ENCODE results near the gene DPYD.

DPYD gene

DNA sequence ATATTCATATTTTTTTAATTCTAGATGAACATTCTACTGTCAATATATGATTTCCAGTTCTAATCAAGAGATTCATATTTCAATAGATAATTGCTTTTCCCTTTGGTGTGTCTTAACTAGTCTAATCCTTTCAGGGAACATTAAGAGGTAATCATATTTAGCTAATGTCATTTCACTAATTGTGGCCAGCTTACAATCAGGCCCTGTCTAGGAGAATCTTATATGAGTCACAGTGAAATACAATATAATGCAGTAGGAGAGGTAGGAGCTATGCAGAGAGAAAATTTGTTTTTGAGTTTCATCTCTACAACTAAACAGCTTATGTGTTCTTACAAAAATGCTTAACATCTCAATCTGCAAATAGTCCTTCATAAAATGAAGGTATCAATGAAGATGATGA lies 85.9 kb downstream of the DPYD start:
- no peak overlapping the region for H3K4me2 ChIP-seq (ENCODE audit: low read depth, low read length, poor library complexity, severe bottlenecking)
- no peaks in the 10 kb centered on the region for H3F3A ChIP-seq (ENCODE audit: low read depth)
- no peak overlapping the region for H2AFZ ChIP-seq (ENCODE audit: low read length)
- H4K20me1 ChIP-seq (ENCODE audit: insufficient read depth, low read length, poor library complexity, severe bottlenecking), result no peaks in the 10 kb centered on the region
- H3K9me2 ChIP-seq (replicated peaks; ENCODE audit: low read depth, low read length), result no peaks in the 10 kb centered on the region
- no peak overlapping the region for H3K4me3 ChIP-seq (ENCODE audit: low read length, poor library complexity, severe bottlenecking)
- H3K79me2 ChIP-seq (ENCODE audit: insufficient read depth, low read length), result peaks cover 3% of the 10 kb centered on the region; the same call in 1 of the 2 replicates
- TF ChIP-seq EZH2phosphoT487 (IDR thresholded peaks at IDR 0.05; ENCODE audit: borderline replicate concordance), result no peak
- TF ChIP-seq, protein P1, sequence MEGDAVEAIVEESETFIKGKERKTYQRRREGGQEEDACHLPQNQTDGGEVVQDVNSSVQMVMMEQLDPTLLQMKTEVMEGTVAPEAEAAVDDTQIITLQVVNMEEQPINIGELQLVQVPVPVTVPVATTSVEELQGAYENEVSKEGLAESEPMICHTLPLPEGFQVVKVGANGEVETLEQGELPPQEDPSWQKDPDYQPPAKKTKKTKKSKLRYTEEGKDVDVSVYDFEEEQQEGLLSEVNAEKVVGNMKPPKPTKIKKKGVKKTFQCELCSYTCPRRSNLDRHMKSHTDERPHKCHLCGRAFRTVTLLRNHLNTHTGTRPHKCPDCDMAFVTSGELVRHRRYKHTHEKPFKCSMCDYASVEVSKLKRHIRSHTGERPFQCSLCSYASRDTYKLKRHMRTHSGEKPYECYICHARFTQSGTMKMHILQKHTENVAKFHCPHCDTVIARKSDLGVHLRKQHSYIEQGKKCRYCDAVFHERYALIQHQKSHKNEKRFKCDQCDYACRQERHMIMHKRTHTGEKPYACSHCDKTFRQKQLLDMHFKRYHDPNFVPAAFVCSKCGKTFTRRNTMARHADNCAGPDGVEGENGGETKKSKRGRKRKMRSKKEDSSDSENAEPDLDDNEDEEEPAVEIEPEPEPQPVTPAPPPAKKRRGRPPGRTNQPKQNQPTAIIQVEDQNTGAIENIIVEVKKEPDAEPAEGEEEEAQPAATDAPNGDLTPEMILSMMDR (conservative IDR thresholded peaks at IDR 0.05; ENCODE audit: low read length), result no peak
- H3K27me3 ChIP-seq (ENCODE audit: insufficient read depth, low read length, poor library complexity, severe bottlenecking), result no peaks in the 10 kb centered on the region
- H3K4me1 ChIP-seq (ENCODE audit: insufficient read depth, low read length, poor library complexity, severe bottlenecking), result peaks cover 31% of the 10 kb centered on the region
- no peaks in the 10 kb centered on the region for H3K36me3 ChIP-seq (ENCODE audit: insufficient read depth, low read length)
- H3K9me3 ChIP-seq (ENCODE audit: insufficient read depth, low read depth, low read length), result no peaks in the 10 kb centered on the region
- H3K9ac ChIP-seq (ENCODE audit: low read depth, low read length, poor library complexity, severe bottlenecking), result no peak overlapping the region

DNA sequence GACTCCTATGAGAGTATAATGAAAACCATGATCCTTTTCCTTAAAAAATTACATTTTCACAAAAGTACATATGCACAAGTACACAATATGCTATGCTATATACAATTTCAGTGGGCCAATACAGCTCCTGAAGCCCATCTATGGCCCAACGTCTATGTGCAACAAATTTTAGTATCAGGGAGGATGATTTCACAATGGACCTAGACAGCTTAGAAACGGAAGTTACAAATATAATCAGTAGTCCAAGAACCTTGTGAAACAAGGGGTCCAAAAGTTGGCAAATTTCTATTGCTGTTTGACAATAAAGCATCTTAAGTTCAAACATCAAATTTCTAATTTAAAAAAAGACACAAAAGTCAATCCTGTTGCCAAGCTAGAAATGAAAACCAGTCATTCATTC lies 87.0 kb downstream of the DPYD start:
- no peak overlapping the region for H2AFZ ChIP-seq (ENCODE audit: low read length)
- peaks cover 31% of the 10 kb centered on the region for H3K4me1 ChIP-seq (ENCODE audit: insufficient read depth, low read length, poor library complexity, severe bottlenecking)
- H3K9me3 ChIP-seq (ENCODE audit: insufficient read depth, low read depth, low read length), result no peaks in the 10 kb centered on the region
- no peaks in the 10 kb centered on the region for H4K20me1 ChIP-seq (ENCODE audit: insufficient read depth, low read length, poor library complexity, severe bottlenecking)
- H3K9ac ChIP-seq (ENCODE audit: low read depth, low read length, poor library complexity, severe bottlenecking), result no peak overlapping the region
- no peaks in the 10 kb centered on the region for H3K9me2 ChIP-seq (replicated peaks; ENCODE audit: low read depth, low read length)
- H3K4me3 ChIP-seq (ENCODE audit: low read length, poor library complexity, severe bottlenecking), result no peak overlapping the region
- H3K4me2 ChIP-seq (ENCODE audit: low read depth, low read length, poor library complexity, severe bottlenecking), result no peak overlapping the region
- H3F3A ChIP-seq (ENCODE audit: low read depth), result no peaks in the 10 kb centered on the region
- H3K79me2 ChIP-seq (ENCODE audit: insufficient read depth, low read length), result peaks cover 3% of the 10 kb centered on the region; the same call in 1 of the 2 replicates
- no peak for TF ChIP-seq EZH2phosphoT487 (IDR thresholded peaks at IDR 0.05; ENCODE audit: borderline replicate concordance)
- TF ChIP-seq, protein P1 (conservative IDR thresholded peaks at IDR 0.05; ENCODE audit: low read length), result no peak
- no peaks in the 10 kb centered on the region for H3K36me3 ChIP-seq (ENCODE audit: insufficient read depth, low read length)
- no peaks in the 10 kb centered on the region for H3K27me3 ChIP-seq (ENCODE audit: insufficient read depth, low read length, poor library complexity, severe bottlenecking)

DNA sequence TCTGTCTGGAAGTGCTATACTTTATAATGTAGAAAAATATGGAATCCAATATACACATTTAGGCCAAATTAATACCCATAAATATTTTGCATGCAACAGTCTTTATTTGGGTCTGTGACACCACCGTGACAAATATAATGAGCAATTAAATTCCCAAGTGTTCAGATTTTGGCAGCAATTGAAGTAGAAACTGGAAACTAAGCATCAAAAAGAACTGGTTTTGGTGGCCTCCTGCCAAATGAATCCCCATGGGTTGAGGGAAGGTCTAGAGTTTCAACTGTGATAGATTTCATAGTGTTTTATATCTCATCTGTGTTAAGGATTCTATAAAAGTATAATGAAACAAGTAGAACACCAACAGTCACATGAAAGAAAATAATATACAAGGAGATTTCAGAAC lies 88.4 kb downstream of the DPYD start:
- no peak overlapping the region for H3K9ac ChIP-seq (ENCODE audit: low read depth, low read length, poor library complexity, severe bottlenecking)
- H4K20me1 ChIP-seq (ENCODE audit: insufficient read depth, low read length, poor library complexity, severe bottlenecking), result no peaks in the 10 kb centered on the region
- no peak overlapping the region for H3K4me2 ChIP-seq (ENCODE audit: low read depth, low read length, poor library complexity, severe bottlenecking)
- H3K9me3 ChIP-seq (ENCODE audit: insufficient read depth, low read depth, low read length), result no peaks in the 10 kb centered on the region
- peaks cover 3% of the 10 kb centered on the region; the same call in 1 of the 2 replicates for H3K79me2 ChIP-seq (ENCODE audit: insufficient read depth, low read length)
- H2AFZ ChIP-seq (ENCODE audit: low read length), result no peak overlapping the region
- H3K27me3 ChIP-seq (ENCODE audit: insufficient read depth, low read length, poor library complexity, severe bottlenecking), result no peaks in the 10 kb centered on the region
- TF ChIP-seq EZH2phosphoT487 (IDR thresholded peaks at IDR 0.05; ENCODE audit: borderline replicate concordance), result no peak
- TF ChIP-seq, protein P1 (conservative IDR thresholded peaks at IDR 0.05; ENCODE audit: low read length), result no peak
- H3K9me2 ChIP-seq (replicated peaks; ENCODE audit: low read depth, low read length), result no peaks in the 10 kb centered on the region
- no peaks in the 10 kb centered on the region for H3K36me3 ChIP-seq (ENCODE audit: insufficient read depth, low read length)
- H3F3A ChIP-seq (ENCODE audit: low read depth), result no peaks in the 10 kb centered on the region
- H3K4me1 ChIP-seq (ENCODE audit: insufficient read depth, low read length, poor library complexity, severe bottlenecking), result peaks cover 40% of the 10 kb centered on the region
- no peak overlapping the region for H3K4me3 ChIP-seq (ENCODE audit: low read length, poor library complexity, severe bottlenecking)

Measured in Loucy (cell line).